Spinal cord (tissue), 10 donors: Measurements from ENCODE around the gene TRPM6. TPM values are rescaled to one million over a fixed set of nuclear protein-coding genes. Genes with fewer than 3 reads are reported as not detected.

Experiments
- DNase-seq, 6 donors: peaks; one replicate each; pipeline versions ENCODE4 v3.0.0 to v3.0.0-alpha.2; 2013 to 2015; ENCODE audit warnings: low spot score in 6 of 6, low read depth in 4 of 6
- H3K27ac ChIP-seq: one replicate; pipeline ENCODE4 v1.5.1; 2013; ENCODE audit warnings: low read depth, low read length, control low read depth
- H3K27me3 ChIP-seq: one replicate; pipeline ENCODE4 v1.6.1; 2013; ENCODE audit warnings: low read length; ENCODE audit not compliant: control insufficient read depth, insufficient read depth
- H3K36me3 ChIP-seq: one replicate; pipeline ENCODE4 v1.6.1; 2013; ENCODE audit warnings: low read length; ENCODE audit not compliant: control insufficient read depth, insufficient read depth
- H3K4me1 ChIP-seq: one replicate; pipeline ENCODE4 v1.6.1; 2013; ENCODE audit warnings: low read length; ENCODE audit not compliant: control insufficient read depth, insufficient read depth
- H3K4me3 ChIP-seq: one replicate; pipeline ENCODE4 v1.5.1; 2013; ENCODE audit warnings: low read depth, low read length, control low read depth
- H3K9me3 ChIP-seq: one replicate; pipeline ENCODE4 v1.6.1; 2013; ENCODE audit warnings: low read length; ENCODE audit not compliant: control insufficient read depth, insufficient read depth
- WGBS: methylation state at CpG from one replicate; pipeline ENCODE4 v1.1.5; 2013; ENCODE audit warnings: missing lambda C conversion rate; ENCODE audit not compliant: insufficient coverage; 5-methylcytosine and 5-hydroxymethylcytosine counted together
- polyA plus RNA-seq, 2 donors: library from polyadenylated mRNA; unstranded; fragments of 120-200 nt; gene quantifications; one replicate each; pipeline ENCODE4 v1.2.1, GENCODE V29; 2013; ENCODE audit not compliant: insufficient read length in 2 of 2
- total RNA-seq, 2 donors: library from RNA; depleted of rRNA in 1 of 2; stranded (reverse); fragments of 120-200 nt in 1 of 2; fragments of >200 nt in 1 of 2; gene quantifications; one replicate each; pipeline versions ENCODE4 v1.2.3 to v1.2.4, GENCODE V29; 2013 to 2014
- donor health status: healthy.

Gene TRPM6
- total and polyA plus RNA-seq, 4 donors: 0.76 to 2.2 (median 1.5) TPM

- H3K4me1 ChIP-seq: no peaks in the 10 kb centered on the region
- no peak for DNase-seq
- H3K9me3 ChIP-seq: no peaks in the 10 kb centered on the region
- no peak overlapping the region for H3K4me3 ChIP-seq
- H3K36me3 ChIP-seq: no peaks in the 10 kb centered on the region
- no CpG with 5 or more reads among the region's 2 CpGs for WGBS
- no peaks in the 10 kb centered on the region for H3K27me3 ChIP-seq
- H3K27ac ChIP-seq: no peak overlapping the region
These were observed 104.3 kb downstream of the TRPM6 start for GRCh38 chr9:74783408-74783807.

GRCh38 chr9:74777136-74777879 lies 110.4 kb downstream of the TRPM6 start:
- Histone ChIP-seq H3K27me3 (no peaks in the 10 kb centered on the region), H3K4me1 (peaks cover 7% of the 10 kb centered on the region), H3K36me3 (no peaks in the 10 kb centered on the region), H3K4me3 (no peak overlapping the region), H3K27ac (no peak overlapping the region), H3K9me3 (no peaks in the 10 kb centered on the region)
- 48% methylated on average over 3 of the region's 8 CpGs for WGBS
- DNase-seq: peak; percentile 21 to 85 (median 40)

- Histone ChIP-seq H3K27ac (no peak overlapping the region), H3K36me3 (no peaks in the 10 kb centered on the region), H3K27me3 (no peaks in the 10 kb centered on the region), H3K9me3 (no peaks in the 10 kb centered on the region), H3K4me3 (no peak overlapping the region), H3K4me1 (peaks cover 7% of the 10 kb centered on the region)
- WGBS: 85% methylated on average over 4 of the region's 5 CpGs
- no peak for DNase-seq
These were observed 112.3 kb downstream of the TRPM6 start for GRCh38 chr9:74775396-74775795.

GRCh38 chr9:74773886-74774479 lies 113.7 kb downstream of the TRPM6 start:
- Histone ChIP-seq H3K9me3 (no peaks in the 10 kb centered on the region), H3K4me1 (peaks cover 7% of the 10 kb centered on the region), H3K27me3 (no peaks in the 10 kb centered on the region), H3K4me3 (no peak overlapping the region), H3K27ac (no peak overlapping the region), H3K36me3 (no peaks in the 10 kb centered on the region)
- peak; percentile 59 to 95 (median 74) for DNase-seq
- 0% methylated on average over 2 of the region's 8 CpGs for WGBS

- WGBS: no CpG with 5 or more reads among the region's 4 CpGs
- no peaks in the 10 kb centered on the region for H3K9me3 ChIP-seq
- H3K4me1 ChIP-seq: no peaks in the 10 kb centered on the region
- no peak overlapping the region for H3K27ac ChIP-seq
- H3K36me3 ChIP-seq: no peaks in the 10 kb centered on the region
- no peak overlapping the region for H3K4me3 ChIP-seq
- no peaks in the 10 kb centered on the region for H3K27me3 ChIP-seq
- no peak for DNase-seq
These were observed 115.6 kb downstream of the TRPM6 start for GRCh38 chr9:74772121-74772520.

- Histone ChIP-seq H3K9me3 (no peaks in the 10 kb centered on the region), H3K27me3 (no peaks in the 10 kb centered on the region), H3K4me3 (no peak overlapping the region), H3K27ac (no peak overlapping the region), H3K36me3 (no peaks in the 10 kb centered on the region), H3K4me1 (no peaks in the 10 kb centered on the region)
- no peak for DNase-seq
- WGBS: 81% methylated on average over 4 of the region's 6 CpGs
These were observed 116.0 kb downstream of the TRPM6 start for GRCh38 chr9:74771672-74772071.

GRCh38 chr9:74771262-74771585 lies 116.5 kb downstream of the TRPM6 start:
- Histone ChIP-seq H3K36me3 (no peaks in the 10 kb centered on the region), H3K4me1 (no peaks in the 10 kb centered on the region), H3K27me3 (no peaks in the 10 kb centered on the region), H3K4me3 (no peak overlapping the region), H3K27ac (no peak overlapping the region), H3K9me3 (no peaks in the 10 kb centered on the region)
- DNase-seq: no peak
- WGBS: no CpG with 5 or more reads among the region's 7 CpGs

GRCh38 chr9:74770508-74771261 lies 117.0 kb downstream of the TRPM6 start:
- 74% methylated on average over 22 of the region's 22 CpGs for WGBS
- Histone ChIP-seq H3K4me3 (no peak overlapping the region), H3K36me3 (no peaks in the 10 kb centered on the region), H3K9me3 (no peaks in the 10 kb centered on the region), H3K4me1 (no peaks in the 10 kb centered on the region), H3K27ac (no peak overlapping the region), H3K27me3 (no peaks in the 10 kb centered on the region)
- DNase-seq: no peak

GRCh38 chr9:74765481-74765971 lies 122.2 kb downstream of the TRPM6 start:
- no peak for DNase-seq
- H3K4me3 ChIP-seq: no peak overlapping the region
- no peaks in the 10 kb centered on the region for H3K4me1 ChIP-seq
- H3K27ac ChIP-seq: no peak overlapping the region
- H3K9me3 ChIP-seq: no peaks in the 10 kb centered on the region
- H3K27me3 ChIP-seq: no peaks in the 10 kb centered on the region
- no peaks in the 10 kb centered on the region for H3K36me3 ChIP-seq
- WGBS: 88% methylated on average over 2 of the region's 3 CpGs
